AG10803 (cell line): Measurements from ENCODE around the gene GABRA5.
A peak's percentile ranks its signal among the peaks of the same experiment; 100 is the strongest.

Experiments
- DNase-seq: peaks from one replicate; pipeline ENCODE4 v3.0.0; 2010; ENCODE audit warnings: low read depth
- H3K4me3 ChIP-seq: 2 replicates; pipeline ENCODE4 v1.5.1; 2011; ENCODE audit warnings: mild to moderate bottlenecking, low read length, control low read depth
- TF ChIP-seq, protein P1 (sequence below): conservative IDR thresholded peaks from 2 replicates; pipeline ENCODE4 v1.5.1; 2011; ENCODE audit warnings: mild to moderate bottlenecking, low read length, control low read depth, inconsistent platforms

Gene GABRA5

DNA sequence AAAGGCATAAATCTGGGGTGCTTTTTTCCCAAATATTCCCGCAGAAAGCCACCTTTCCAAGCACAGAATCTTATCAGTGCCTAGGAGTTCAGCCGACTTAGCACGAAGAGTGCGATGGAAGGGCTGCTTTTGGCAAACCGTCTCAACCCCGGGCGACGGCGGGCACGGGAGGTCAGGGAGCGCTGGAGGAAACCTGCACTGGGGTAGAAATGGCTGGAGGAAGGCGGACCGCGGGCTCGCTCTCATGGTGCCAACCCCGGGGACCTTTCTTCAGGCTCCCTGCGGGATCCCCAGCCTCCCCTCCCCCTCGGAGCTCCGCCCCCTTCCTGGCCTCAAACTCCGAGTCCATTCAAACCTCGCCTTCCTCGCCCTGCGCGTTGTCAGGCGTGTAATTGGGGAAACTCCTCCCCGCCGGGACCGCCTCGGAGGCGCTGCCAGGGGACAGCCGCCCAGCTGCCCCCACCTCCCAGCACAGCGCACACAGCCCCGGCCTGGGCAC lies 103.9 kb downstream of the GABRA5 start, which contains the start of gene GABRG3:
TSS of gene GABRG3 (plus strand) at position 470 of the 499 bp plus-strand sequence.
- H3K4me3 ChIP-seq, result no peak within 1 kb of the TSS
- TF ChIP-seq, protein P1, sequence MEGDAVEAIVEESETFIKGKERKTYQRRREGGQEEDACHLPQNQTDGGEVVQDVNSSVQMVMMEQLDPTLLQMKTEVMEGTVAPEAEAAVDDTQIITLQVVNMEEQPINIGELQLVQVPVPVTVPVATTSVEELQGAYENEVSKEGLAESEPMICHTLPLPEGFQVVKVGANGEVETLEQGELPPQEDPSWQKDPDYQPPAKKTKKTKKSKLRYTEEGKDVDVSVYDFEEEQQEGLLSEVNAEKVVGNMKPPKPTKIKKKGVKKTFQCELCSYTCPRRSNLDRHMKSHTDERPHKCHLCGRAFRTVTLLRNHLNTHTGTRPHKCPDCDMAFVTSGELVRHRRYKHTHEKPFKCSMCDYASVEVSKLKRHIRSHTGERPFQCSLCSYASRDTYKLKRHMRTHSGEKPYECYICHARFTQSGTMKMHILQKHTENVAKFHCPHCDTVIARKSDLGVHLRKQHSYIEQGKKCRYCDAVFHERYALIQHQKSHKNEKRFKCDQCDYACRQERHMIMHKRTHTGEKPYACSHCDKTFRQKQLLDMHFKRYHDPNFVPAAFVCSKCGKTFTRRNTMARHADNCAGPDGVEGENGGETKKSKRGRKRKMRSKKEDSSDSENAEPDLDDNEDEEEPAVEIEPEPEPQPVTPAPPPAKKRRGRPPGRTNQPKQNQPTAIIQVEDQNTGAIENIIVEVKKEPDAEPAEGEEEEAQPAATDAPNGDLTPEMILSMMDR, result no peak

DNA sequence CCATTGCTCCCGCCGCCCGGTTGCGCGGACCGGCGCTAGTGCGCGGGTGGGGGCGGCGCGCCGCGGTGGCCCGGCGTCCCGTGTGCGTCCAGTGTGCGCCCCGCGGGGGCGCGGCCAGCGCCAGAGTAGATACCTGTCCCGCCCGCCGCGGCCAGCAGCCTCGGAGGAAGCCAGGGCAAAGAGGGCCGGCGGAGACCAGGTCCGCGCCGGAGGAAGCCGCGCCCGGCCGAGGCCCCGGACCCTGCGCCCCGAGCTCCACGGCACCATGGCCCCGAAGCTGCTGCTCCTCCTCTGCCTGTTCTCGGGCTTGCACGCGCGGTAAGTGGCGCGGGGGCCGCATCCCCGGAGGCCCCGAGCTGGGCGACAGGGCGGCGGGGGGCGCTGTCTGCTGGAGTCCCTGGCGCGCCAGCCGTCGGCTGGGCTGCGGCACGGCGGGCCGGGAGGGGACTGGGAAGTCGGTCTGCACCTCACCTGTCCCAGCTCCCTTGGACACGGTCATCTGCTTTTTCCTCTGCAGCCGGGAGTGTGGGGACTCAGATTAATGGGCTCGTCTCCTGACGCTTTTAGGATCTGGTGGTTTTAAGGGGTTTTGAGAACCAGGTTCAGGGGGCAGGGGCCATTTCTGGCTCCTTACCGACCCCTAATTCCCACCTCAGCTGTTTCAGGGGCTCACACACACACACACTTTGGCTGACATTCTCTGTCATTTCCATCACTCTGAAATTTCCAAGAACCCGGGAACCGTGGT lies 104.6 kb downstream of the GABRA5 start:
- no peak overlapping the region for H3K4me3 ChIP-seq
- no peak for DNase-seq
- TF ChIP-seq, protein P1, result no peak

More for the DNA sequence above, 103.9 kb downstream of the GABRA5 start, which contains the start of gene GABRG3:
- no peak for DNase-seq

DNA sequence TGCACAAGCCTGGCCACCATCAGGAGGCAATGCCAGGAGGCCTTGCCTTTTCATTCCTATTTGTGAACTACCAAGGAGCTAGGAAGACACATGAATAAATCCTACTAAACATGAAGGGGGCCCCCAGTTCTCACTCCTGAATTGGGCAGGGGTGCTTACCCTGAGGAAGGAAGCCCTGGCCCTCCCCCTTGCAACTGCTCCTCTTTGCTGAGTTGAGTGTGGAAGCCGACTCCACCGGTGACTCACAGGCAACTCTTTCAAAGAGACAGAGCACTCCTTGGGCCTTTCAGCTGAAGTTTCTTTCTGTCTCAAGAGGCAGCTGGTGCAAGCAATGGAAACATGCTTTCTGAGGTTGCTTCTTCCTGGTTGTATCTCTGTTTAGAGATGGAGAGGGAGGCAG lies 105.8 kb downstream of the GABRA5 start:
- TF ChIP-seq, protein P1, result no peak

DNA sequence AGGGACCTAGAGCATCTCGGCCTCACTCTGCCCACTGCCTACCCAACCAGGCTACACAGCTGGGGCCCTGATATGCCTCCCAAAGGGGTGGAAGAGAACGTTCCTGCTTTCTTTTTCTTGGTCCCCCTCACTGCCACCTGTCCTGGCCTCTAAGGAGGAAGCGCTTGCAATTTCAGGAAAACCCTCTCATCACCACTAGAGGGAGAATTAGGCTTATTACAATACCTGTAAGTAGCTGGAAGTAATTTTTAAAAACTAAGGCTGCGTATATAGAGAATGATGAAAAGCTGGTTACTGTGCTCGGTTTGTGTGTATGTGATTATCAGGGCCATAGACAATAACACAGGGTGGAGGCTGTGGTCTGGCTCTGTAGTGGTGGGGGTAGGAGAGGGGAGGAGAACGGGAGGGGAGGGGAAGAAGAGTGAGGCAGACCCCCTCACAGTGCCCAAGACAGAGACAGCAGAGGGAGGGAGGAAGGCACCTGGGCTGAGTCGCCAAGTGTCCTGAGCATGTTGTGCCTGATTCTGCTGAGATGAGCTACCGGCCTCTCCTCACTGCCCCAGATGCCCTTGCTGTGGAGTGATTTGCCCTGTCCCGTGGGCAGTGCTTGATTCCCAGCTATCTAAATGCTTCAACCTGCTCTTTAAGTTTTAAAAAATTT lies 107.4 kb downstream of the GABRA5 start:
- DNase-seq, result peak; percentile 18
- TF ChIP-seq, protein P1, result peak; percentile 55
- H3K4me3 ChIP-seq, result no peak overlapping the region

More for the DNA sequence above, 105.8 kb downstream of the GABRA5 start:
- no peak for DNase-seq
- no peak overlapping the region for H3K4me3 ChIP-seq

DNA sequence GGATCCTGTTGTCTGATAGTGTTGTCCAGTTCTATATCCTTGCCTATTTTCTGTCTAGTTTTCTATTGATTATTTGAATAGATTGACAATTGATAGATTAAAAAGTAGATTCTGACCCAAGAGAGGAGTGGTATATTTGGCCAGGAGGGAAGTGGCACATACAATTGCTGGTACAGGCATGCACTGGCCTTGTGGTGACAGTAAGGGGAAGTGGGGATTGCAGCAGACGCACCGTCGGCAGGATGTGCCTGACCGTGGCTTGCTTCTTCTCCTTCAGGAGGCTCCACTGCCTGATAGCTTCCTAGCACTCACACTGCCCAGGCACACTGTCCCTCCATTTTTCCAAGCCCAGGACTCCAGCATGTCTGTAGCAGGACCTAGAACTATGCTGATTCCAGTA lies 114.6 kb downstream of the GABRA5 start:
- no peak overlapping the region for H3K4me3 ChIP-seq
- TF ChIP-seq, protein P1, result no peak
- no peak for DNase-seq

DNA sequence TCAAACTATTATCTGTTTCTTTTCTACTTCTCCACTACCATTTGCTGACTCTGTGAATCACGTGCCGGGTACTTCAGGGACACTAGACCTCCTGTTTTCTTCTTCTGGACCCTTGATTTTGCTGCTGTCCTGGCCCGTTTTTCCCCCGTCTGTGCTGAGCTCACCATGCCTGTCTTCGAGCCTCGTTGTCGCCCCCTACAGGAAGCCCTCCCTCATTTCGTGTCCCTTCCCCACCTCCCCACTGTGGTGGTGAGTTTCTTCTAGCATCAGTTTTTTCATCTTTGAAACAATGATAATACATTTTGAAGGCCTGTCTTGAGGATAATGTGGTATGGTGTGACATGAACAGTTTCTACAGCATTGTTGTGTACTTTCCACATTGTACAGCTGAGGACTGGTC lies 117.0 kb downstream of the GABRA5 start:
- no peak overlapping the region for H3K4me3 ChIP-seq
- DNase-seq, result no peak
- TF ChIP-seq, protein P1, result no peak

DNA sequence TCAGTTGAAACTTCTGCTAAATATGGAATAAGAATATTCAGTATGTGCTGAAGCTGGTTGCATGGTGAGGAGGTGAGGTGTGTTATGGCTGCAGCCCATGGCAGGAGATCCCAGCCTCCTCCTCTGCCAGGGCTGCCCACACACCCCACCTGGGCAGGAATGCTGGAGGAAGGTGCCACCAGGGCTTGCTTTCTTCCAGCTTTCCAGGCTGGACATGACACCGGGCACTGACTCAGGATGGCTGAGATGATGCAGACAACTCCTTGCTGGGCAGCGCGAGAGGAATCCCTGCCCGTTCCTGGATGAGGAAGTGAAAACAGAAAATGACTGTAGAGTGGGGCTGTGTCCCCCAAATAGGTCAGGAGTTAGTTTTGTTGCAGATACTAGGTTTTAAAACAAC lies 118.2 kb downstream of the GABRA5 start:
- DNase-seq, result no peak
- H3K4me3 ChIP-seq, result no peak overlapping the region
- TF ChIP-seq, protein P1, result no peak
